Neural cell (in vitro differentiated cells): ENCODE results near the gene ATP6V0A4. TPM values are rescaled to one million over a fixed set of nuclear protein-coding genes. Genes with fewer than 3 reads are reported as not detected.

Experiments used
- H2AFZ ChIP-seq: fragments of 200-600, 300-800 bp; sonication (generic), shearing (Covaris generic); 2 replicates; pipeline ENCODE4 v1.6.0; 2014; ENCODE audit warnings: low read depth, mild to moderate bottlenecking, antibody characterized with exemption, low read length, moderate library complexity
- H3F3A ChIP-seq: fragments of 200-600 bp; shearing (Covaris generic); 2 replicates; pipeline ENCODE4 v1.6.1; 2016; ENCODE audit warnings: mild to moderate bottlenecking, moderate library complexity, mixed read lengths, antibody characterized with exemption, low read length; ENCODE audit not compliant: insufficient read depth, poor library complexity, severe bottlenecking
- H3K27ac ChIP-seq: fragments of 200-600, 300-800 bp; sonication (generic), shearing (Covaris generic); 2 replicates; pipeline ENCODE4 v1.5.1; 2014; ENCODE audit warnings: mild to moderate bottlenecking, low read length, moderate library complexity
- H3K27me3 ChIP-seq: fragments of 300-800, 200-600 bp; sonication (generic), shearing (Covaris generic); 2 replicates; pipeline ENCODE4 v1.6.0; 2014; ENCODE audit warnings: mild to moderate bottlenecking, low read depth, low read length, moderate library complexity; ENCODE audit not compliant: insufficient read depth
- H3K36me3 ChIP-seq: fragments of 300-800, 200-600 bp; sonication (generic), shearing (Covaris generic); 2 replicates; pipeline ENCODE4 v1.5.1; 2014; ENCODE audit warnings: mild to moderate bottlenecking, antibody characterized with exemption, low read length, moderate library complexity; ENCODE audit not compliant: insufficient read depth
- H3K4me2 ChIP-seq: fragments of 300-800, 200-600 bp; sonication (generic), shearing (Covaris generic); 2 replicates; pipeline ENCODE4 v1.6.0; 2014; ENCODE audit warnings: mild to moderate bottlenecking, low read length
- H3K4me3 ChIP-seq: fragments of 300-800, 200-600 bp; sonication (generic), shearing (Covaris generic); 2 replicates; pipeline ENCODE4 v1.5.1; 2014; ENCODE audit warnings: mild to moderate bottlenecking, low read length, moderate library complexity
- H3K79me2 ChIP-seq: fragments of 200-600 bp; shearing (Covaris generic); replicated peaks from 2 replicates; pipeline ENCODE4 v1.6.0; 2014; ENCODE audit warnings: mild to moderate bottlenecking, low read length, moderate library complexity; ENCODE audit not compliant: insufficient read depth
- H3K9ac ChIP-seq: fragments of 300-800, 200-600 bp; sonication (generic), shearing (Covaris generic); 2 replicates; pipeline ENCODE4 v1.6.1; 2016; ENCODE audit warnings: mild to moderate bottlenecking, low read length, mixed read lengths
- H3K9me2 ChIP-seq: fragments of 200-600 bp; shearing (Covaris generic); 2 replicates; pipeline ENCODE4 v1.6.1; 2016; ENCODE audit warnings: mild to moderate bottlenecking, low read length, mixed read lengths; ENCODE audit not compliant: insufficient read depth
- H3K9me3 ChIP-seq: fragments of 200-600, 300-800 bp; sonication (generic), shearing (Covaris generic); 2 replicates; pipeline ENCODE4 v1.6.1; 2016; ENCODE audit warnings: mild to moderate bottlenecking, mixed run types, low read length, moderate library complexity, mixed read lengths
- H4K20me1 ChIP-seq: fragments of 200-600 bp; shearing (Covaris generic); 2 replicates; pipeline ENCODE4 v1.6.1; 2016; ENCODE audit warnings: mild to moderate bottlenecking, mixed run types; ENCODE audit not compliant: insufficient read depth
- CTCF ChIP-seq: fragments of 450-650 bp; IDR thresholded peaks from 2 replicates; pipeline ENCODE4 v1.5.1; 2014; ENCODE audit warnings: antibody characterized with exemption, mild to moderate bottlenecking, moderate library complexity; ENCODE audit not compliant: poor library complexity, severe bottlenecking
- EP300 ChIP-seq: fragments of 450-650 bp; conservative IDR thresholded peaks from 2 replicates; pipeline ENCODE4 v1.6.1; 2014; ENCODE audit warnings: antibody characterized with exemption, mild to moderate bottlenecking, moderate library complexity; ENCODE audit not compliant: poor library complexity, severe bottlenecking
- EZH2 ChIP-seq: fragments of 200-600, 300-800 bp; shearing (Covaris generic), sonication (generic); IDR thresholded peaks from 2 replicates; pipeline ENCODE4 v1.6.1; 2014; ENCODE audit warnings: antibody characterized with exemption, low read length, borderline replicate concordance, mild to moderate bottlenecking; ENCODE audit not compliant: insufficient read depth, poor library complexity, severe bottlenecking
- MXI1 ChIP-seq: fragments of 450-650 bp; conservative IDR thresholded peaks from 2 replicates; pipeline ENCODE4 v1.6.1; 2014; ENCODE audit warnings: antibody characterized with exemption, mild to moderate bottlenecking; ENCODE audit not compliant: poor library complexity, severe bottlenecking
- POLR2AphosphoS5 ChIP-seq: IDR thresholded peaks from 2 replicates; pipeline ENCODE4 v1.6.1; 2012
- RAD21 ChIP-seq: fragments of 450-650 bp; conservative IDR thresholded peaks from 2 replicates; pipeline ENCODE4 v1.6.1; 2014; ENCODE audit warnings: antibody characterized with exemption, mild to moderate bottlenecking, moderate library complexity
- SMC3 ChIP-seq: fragments of 450-650 bp; conservative IDR thresholded peaks from 2 replicates; pipeline ENCODE4 v1.6.1; 2014; ENCODE audit warnings: antibody characterized with exemption, mild to moderate bottlenecking, moderate library complexity; ENCODE audit not compliant: poor library complexity
- TAF1 ChIP-seq: IDR thresholded peaks from 2 replicates; pipeline ENCODE4 v1.6.1; 2012; ENCODE audit warnings: low read depth
- polyA plus RNA-seq: library from polyadenylated mRNA; depleted of rRNA; stranded (reverse); fragments of >200 nt; gene quantifications from 2 replicates; pipeline ENCODE4 v1.2.3, GENCODE V29; 2014
- TF ChIP-seq, protein P1 (sequence below): IDR thresholded peaks from 2 replicates; pipeline ENCODE4 v1.6.1; 2012; ENCODE audit warnings: borderline replicate concordance

The ATP6V0A4 gene
- polyA plus RNA-seq, 1 donor from 2014 or later: 0.81 TPM

DNA sequence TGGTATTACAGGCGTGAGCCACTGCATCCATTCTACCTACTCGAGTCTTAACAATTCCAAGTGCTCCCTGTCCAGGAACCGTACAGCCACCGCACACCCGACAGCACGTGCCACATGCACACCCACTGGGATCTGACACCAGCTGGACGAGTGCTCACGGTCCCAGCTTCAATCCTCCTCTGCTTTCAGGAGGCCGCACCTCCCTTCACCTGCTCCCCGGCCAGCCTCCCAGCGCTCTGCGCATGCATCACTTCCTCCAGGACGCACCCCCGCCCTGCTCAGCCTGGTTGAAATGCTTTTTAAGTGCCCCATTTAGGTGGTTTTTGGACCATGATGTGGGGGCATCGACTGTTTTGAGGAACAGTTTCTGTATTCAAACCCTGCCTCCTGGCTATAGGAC, 47.5 kb downstream of the ATP6V0A4 start:
- no peaks in the 10 kb centered on the region for H3K36me3 ChIP-seq
- H3F3A ChIP-seq: no peaks in the 10 kb centered on the region
- no peak overlapping the region for H3K4me3 ChIP-seq
- no peaks in the 10 kb centered on the region for H4K20me1 ChIP-seq
- TF ChIP-seq SMC3 (no peak), EP300 (no peak), EZH2 (no peak), TAF1 (no peak), MXI1 (no peak), CTCF (no peak)
- TF ChIP-seq, protein P1, sequence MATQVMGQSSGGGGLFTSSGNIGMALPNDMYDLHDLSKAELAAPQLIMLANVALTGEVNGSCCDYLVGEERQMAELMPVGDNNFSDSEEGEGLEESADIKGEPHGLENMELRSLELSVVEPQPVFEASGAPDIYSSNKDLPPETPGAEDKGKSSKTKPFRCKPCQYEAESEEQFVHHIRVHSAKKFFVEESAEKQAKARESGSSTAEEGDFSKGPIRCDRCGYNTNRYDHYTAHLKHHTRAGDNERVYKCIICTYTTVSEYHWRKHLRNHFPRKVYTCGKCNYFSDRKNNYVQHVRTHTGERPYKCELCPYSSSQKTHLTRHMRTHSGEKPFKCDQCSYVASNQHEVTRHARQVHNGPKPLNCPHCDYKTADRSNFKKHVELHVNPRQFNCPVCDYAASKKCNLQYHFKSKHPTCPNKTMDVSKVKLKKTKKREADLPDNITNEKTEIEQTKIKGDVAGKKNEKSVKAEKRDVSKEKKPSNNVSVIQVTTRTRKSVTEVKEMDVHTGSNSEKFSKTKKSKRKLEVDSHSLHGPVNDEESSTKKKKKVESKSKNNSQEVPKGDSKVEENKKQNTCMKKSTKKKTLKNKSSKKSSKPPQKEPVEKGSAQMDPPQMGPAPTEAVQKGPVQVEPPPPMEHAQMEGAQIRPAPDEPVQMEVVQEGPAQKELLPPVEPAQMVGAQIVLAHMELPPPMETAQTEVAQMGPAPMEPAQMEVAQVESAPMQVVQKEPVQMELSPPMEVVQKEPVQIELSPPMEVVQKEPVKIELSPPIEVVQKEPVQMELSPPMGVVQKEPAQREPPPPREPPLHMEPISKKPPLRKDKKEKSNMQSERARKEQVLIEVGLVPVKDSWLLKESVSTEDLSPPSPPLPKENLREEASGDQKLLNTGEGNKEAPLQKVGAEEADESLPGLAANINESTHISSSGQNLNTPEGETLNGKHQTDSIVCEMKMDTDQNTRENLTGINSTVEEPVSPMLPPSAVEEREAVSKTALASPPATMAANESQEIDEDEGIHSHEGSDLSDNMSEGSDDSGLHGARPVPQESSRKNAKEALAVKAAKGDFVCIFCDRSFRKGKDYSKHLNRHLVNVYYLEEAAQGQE: no peak
- no peaks in the 10 kb centered on the region for H3K9me2 ChIP-seq
- H3K27me3 ChIP-seq: no peaks in the 10 kb centered on the region
- no peak overlapping the region for H3K27ac ChIP-seq
- H3K4me2 ChIP-seq: no peak overlapping the region
- H3K9me3 ChIP-seq: no peaks in the 10 kb centered on the region
- no peak overlapping the region for H2AFZ ChIP-seq
- H3K9ac ChIP-seq: no peak overlapping the region
- no peaks in the 10 kb centered on the region for H3K79me2 ChIP-seq

DNA sequence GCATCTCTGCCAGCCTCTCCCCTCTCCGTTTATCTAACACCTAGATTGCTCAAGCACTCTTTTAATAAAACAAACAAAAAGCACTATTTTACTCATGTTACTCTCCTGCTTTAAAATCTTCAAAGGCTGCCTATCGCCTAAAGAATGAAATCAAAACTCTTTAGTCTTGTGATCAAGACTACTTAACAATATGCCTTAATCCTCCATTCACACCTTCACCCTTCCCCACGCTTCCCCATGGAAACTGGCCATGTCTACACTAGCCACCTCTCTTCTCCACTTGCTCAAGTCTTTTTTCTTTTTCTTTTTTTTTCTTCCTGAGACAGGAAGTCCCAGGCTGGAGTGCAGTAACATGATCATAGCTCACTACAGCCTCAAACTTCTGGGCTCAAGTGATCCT, 48.0 kb downstream of the ATP6V0A4 start:
- TF ChIP-seq EP300: no peak
- no peak for TF ChIP-seq RAD21
- no peak for TF ChIP-seq EZH2
- TF ChIP-seq POLR2AphosphoS5: no peak
- no peak for TF ChIP-seq MXI1
- no peak for TF ChIP-seq TAF1
- TF ChIP-seq SMC3: no peak
- TF ChIP-seq CTCF: no peak
- TF ChIP-seq, protein P1: no peak
- H3K36me3 ChIP-seq: no peaks in the 10 kb centered on the region
- H3K79me2 ChIP-seq: no peaks in the 10 kb centered on the region
- no peaks in the 10 kb centered on the region for H3F3A ChIP-seq
- no peaks in the 10 kb centered on the region for H3K27me3 ChIP-seq
- no peaks in the 10 kb centered on the region for H3K9me3 ChIP-seq
- H3K9ac ChIP-seq: no peak overlapping the region
- no peak overlapping the region for H3K4me2 ChIP-seq
- no peak overlapping the region for H3K27ac ChIP-seq
- H4K20me1 ChIP-seq: no peaks in the 10 kb centered on the region
- no peak overlapping the region for H3K4me3 ChIP-seq
- no peak overlapping the region for H2AFZ ChIP-seq
- no peaks in the 10 kb centered on the region for H3K9me2 ChIP-seq
